Glomerular endothelial cell (primary cell): ENCODE measurements around the gene ABCB4. TPM values are rescaled to one million over a fixed set of nuclear protein-coding genes. Genes with fewer than 3 reads are reported as not detected.

ENCODE experiments used
- DNase-seq: peaks from one replicate; pipeline ENCODE4 v3.0.0-alpha.2; 2011; ENCODE audit warnings: low read depth, low spot score; ENCODE audit errors: extremely low read depth
- total RNA-seq: library from RNA; depleted of rRNA; stranded (reverse); fragments of >200 nt; gene quantifications from 2 replicates; pipeline ENCODE4 v1.2.3, GENCODE V29; 2015

Gene ABCB4
- 0.29 and 0.78 TPM in 2 replicates for total RNA-seq

- no peak for DNase-seq
These were observed at the start of gene ABCB4 for GRCh38 chr7:87475359-87476178. Gene ABCB4, minus strand, starts transcription at chr7:87475680. Its CDS starts 215 bp downstream, at chr7:87475465.

- DNase-seq: no peak
These were observed 43.3 kb upstream of the ABCB4 start for GRCh38 chr7:87518735-87519134.

- no peak for DNase-seq
These were observed 42.4 kb upstream of the ABCB4 start for GRCh38 chr7:87517891-87518290.

GRCh38 chr7:87517136-87517815 lies 41.8 kb upstream of the ABCB4 start:
- no peak for DNase-seq

GRCh38 chr7:87513735-87514335 lies 38.4 kb upstream of the ABCB4 start:
- no peak for DNase-seq

- DNase-seq: no peak
These were observed 37.4 kb upstream of the ABCB4 start for GRCh38 chr7:87512906-87513305.

- no peak for DNase-seq
These were observed 36.0 kb upstream of the ABCB4 start for GRCh38 chr7:87511510-87511909.

- DNase-seq: no peak
These were observed 35.0 kb upstream of the ABCB4 start for GRCh38 chr7:87510411-87510875.

GRCh38 chr7:87507446-87507845 lies 32.0 kb upstream of the ABCB4 start:
- no peak for DNase-seq

- no peak for DNase-seq
These were observed 31.0 kb upstream of the ABCB4 start for GRCh38 chr7:87506246-87507180.

GRCh38 chr7:87505557-87506245 lies 30.2 kb upstream of the ABCB4 start:
- DNase-seq: no peak

- DNase-seq: no peak
These were observed 29.6 kb upstream of the ABCB4 start for GRCh38 chr7:87505122-87505521.

GRCh38 chr7:87499494-87499893 lies 24.0 kb upstream of the ABCB4 start:
- DNase-seq: no peak

- no peak for DNase-seq
These were observed 23.4 kb upstream of the ABCB4 start for GRCh38 chr7:87498893-87499292.

GRCh38 chr7:87497482-87497881 lies 22.0 kb upstream of the ABCB4 start:
- DNase-seq: no peak

GRCh38 chr7:87495366-87495765 lies 19.9 kb upstream of the ABCB4 start:
- no peak for DNase-seq

GRCh38 chr7:87494454-87494853 lies 19.0 kb upstream of the ABCB4 start:
- DNase-seq: no peak

GRCh38 chr7:87483131-87483530 lies 7.7 kb upstream of the ABCB4 start:
- no peak for DNase-seq

GRCh38 chr7:87482115-87482514 lies 6.6 kb upstream of the ABCB4 start:
- no peak for DNase-seq

- no peak for DNase-seq
These were observed 4.9 kb upstream of the ABCB4 start for GRCh38 chr7:87480386-87480785.
